Neuronal stem cell (in vitro differentiated cells): ENCODE data around the gene ADAMTSL5.

Experiments used
- DNase-seq: peaks from one replicate; pipeline ENCODE4 v3.0.0-alpha.2; 2013; ENCODE audit warnings: low spot score
- H2AFZ ChIP-seq: one replicate; pipeline ENCODE4 v1.6.1; 2013; ENCODE audit warnings: mild to moderate bottlenecking, low read length, inconsistent platforms
- H2AK5ac ChIP-seq: 2 replicates; pipeline ENCODE4 v1.6.1; 2013; ENCODE audit warnings: low read depth, mild to moderate bottlenecking, inconsistent platforms, low read length, moderate library complexity, mixed read lengths
- H2BK120ac ChIP-seq: 2 replicates; pipeline ENCODE4 v1.6.1; 2013; ENCODE audit warnings: low read depth, mild to moderate bottlenecking, inconsistent platforms, low read length, moderate library complexity, mixed read lengths
- H2BK12ac ChIP-seq: one replicate; pipeline ENCODE4 v1.6.1; 2013; ENCODE audit warnings: low read length, inconsistent platforms
- H2BK15ac ChIP-seq: 2 replicates; pipeline ENCODE4 v1.6.1; 2013; ENCODE audit warnings: mild to moderate bottlenecking, low read length, inconsistent platforms, mixed read lengths
- H2BK5ac ChIP-seq: one replicate; pipeline ENCODE4 v1.6.1; 2013; ENCODE audit warnings: inconsistent platforms, mild to moderate bottlenecking, low read length, moderate library complexity
- H3K14ac ChIP-seq: one replicate; pipeline ENCODE4 v1.6.1; 2013; ENCODE audit warnings: low read length, inconsistent platforms
- H3K18ac ChIP-seq: 2 replicates; pipeline ENCODE4 v1.6.1; 2013; ENCODE audit warnings: low read length, inconsistent platforms
- H3K23ac ChIP-seq: 2 replicates; pipeline ENCODE4 v1.6.1; 2013; ENCODE audit warnings: low read depth, mild to moderate bottlenecking, mixed read lengths, low read length, inconsistent platforms; ENCODE audit not compliant: poor library complexity
- H3K27ac ChIP-seq: replicated peaks from 3 replicates; pipeline ENCODE4 v1.5.1; 2013; ENCODE audit warnings: low read length, inconsistent platforms
- H3K27me3 ChIP-seq, 3 experiments: 2 replicates each; pipeline ENCODE4 v1.6.1; 2013; ENCODE audit warnings: low read length in 3 of 3, mild to moderate bottlenecking in 2 of 3, inconsistent platforms in 1 of 3, low read depth in 1 of 3, mixed read lengths in 1 of 3, moderate library complexity in 1 of 3; ENCODE audit not compliant: control insufficient read depth in 3 of 3, insufficient read depth in 3 of 3
- H3K36me3 ChIP-seq, 2 donors: replicated peaks in 1 of 2; 2 replicates each; pipeline ENCODE4 v1.6.1; 2013; ENCODE audit warnings: low read length in 2 of 2; ENCODE audit not compliant: control insufficient read depth in 2 of 2, insufficient read depth in 2 of 2
- H3K4ac ChIP-seq: 2 replicates; pipeline ENCODE4 v1.6.1; 2013; ENCODE audit warnings: inconsistent platforms, mild to moderate bottlenecking, low read length, moderate library complexity
- H3K4me1 ChIP-seq, 2 donors: 1 replicate in 1 of 2; 2 replicates in 1 of 2; pipeline ENCODE4 v1.6.1; 2013; ENCODE audit warnings: low read length in 2 of 2, low read depth in 1 of 2; ENCODE audit not compliant: control insufficient read depth in 2 of 2, insufficient read depth in 1 of 2
- H3K4me2 ChIP-seq: one replicate; pipeline ENCODE4 v1.6.1; 2013; ENCODE audit warnings: mild to moderate bottlenecking, low read length, inconsistent platforms; ENCODE audit not compliant: insufficient read depth, poor library complexity, severe bottlenecking
- H3K4me3 ChIP-seq, 2 donors: 2 replicates each; pipeline ENCODE4 v1.5.1; 2013; ENCODE audit warnings: low read length in 2 of 2, mild to moderate bottlenecking in 2 of 2, inconsistent platforms in 1 of 2, moderate library complexity in 1 of 2
- H3K79me1 ChIP-seq: one replicate; pipeline ENCODE4 v1.6.1; 2013; ENCODE audit warnings: low read depth, mild to moderate bottlenecking, inconsistent platforms, low read length, moderate library complexity
- H3K9ac ChIP-seq: one replicate; pipeline ENCODE4 v1.6.1; 2013; ENCODE audit warnings: mild to moderate bottlenecking, low read depth, low read length, inconsistent platforms; ENCODE audit not compliant: poor library complexity
- H3K9me3 ChIP-seq, 2 donors: replicated peaks in 1 of 2; 2 replicates each; pipeline versions ENCODE3 to v1.6.1; 2013; ENCODE audit warnings: low read length in 2 of 2, mild to moderate bottlenecking in 2 of 2, inconsistent platforms in 1 of 2, low read depth in 1 of 2, mixed read lengths in 1 of 2, moderate library complexity in 1 of 2; ENCODE audit not compliant: control insufficient read depth in 2 of 2, insufficient read depth in 1 of 2
- H4K8ac ChIP-seq: one replicate; pipeline ENCODE4 v1.6.1; 2013; ENCODE audit warnings: low read depth, mild to moderate bottlenecking, inconsistent platforms, low read length, moderate library complexity
- H4K91ac ChIP-seq: one replicate; pipeline ENCODE4 v1.6.1; 2013; ENCODE audit warnings: low read length, low read depth, mild to moderate bottlenecking, inconsistent platforms; ENCODE audit not compliant: poor library complexity
- WGBS, 2 donors: extraction: QIAGEN DNeasy Blood & Tissue Kit; methylation state at CpG; one replicate each; pipeline ENCODE4 v1.1.7; 2013; ENCODE audit warnings: missing lambda C conversion rate in 2 of 2, mixed read lengths in 1 of 2; ENCODE audit not compliant: insufficient read length in 2 of 2, insufficient replicate concordance in 1 of 2; ENCODE audit errors: extremely low coverage in 2 of 2; 5-methylcytosine and 5-hydroxymethylcytosine counted together

ADAMTSL5 gene

GRCh38 chr19:1455336-1456120, 57.3 kb downstream of the ADAMTSL5 start:
- no peak overlapping the region for H4K8ac ChIP-seq
- peaks cover 28 to 31% of the 10 kb centered on the region in 2 donors for H3K4me1 ChIP-seq
- no peaks in the 10 kb centered on the region for H3K27me3 ChIP-seq
- H3K79me1 ChIP-seq: peaks cover 17% of the 10 kb centered on the region
- H3K4me3 ChIP-seq: peak overlapping the region in 1 of 2 donors; percentile 36
- H2AFZ ChIP-seq: no peak overlapping the region
- H4K91ac ChIP-seq: no peak overlapping the region
- no peak overlapping the region for H3K9ac ChIP-seq
- peak overlapping the region; percentile 91 for H3K23ac ChIP-seq
- peak overlapping the region; percentile 80 for H3K18ac ChIP-seq
- peak overlapping the region; percentile 56 for H2AK5ac ChIP-seq
- no peaks in the 10 kb centered on the region for H3K9me3 ChIP-seq
- peak overlapping the region; percentile 53 for H3K4ac ChIP-seq
- H3K4me2 ChIP-seq: no peak overlapping the region
- H3K14ac ChIP-seq: peak overlapping the region; percentile 82
- no peak for DNase-seq
- peaks cover 30 to 81% of the 10 kb centered on the region in 2 donors for H3K36me3 ChIP-seq
- WGBS, 2 donors: no CpG with 5 or more reads among the region's 42 CpGs
- H2BK120ac ChIP-seq: no peak overlapping the region
- H3K27ac ChIP-seq: no peak overlapping the region
- H2BK15ac ChIP-seq: peak overlapping the region; percentile 26
- peak overlapping the region; percentile 13 for H2BK5ac ChIP-seq
- H2BK12ac ChIP-seq: peak overlapping the region; percentile 73
